Tibial nerve (tissue), 4 donors: ENCODE measurements around the gene RABGGTA. TPM values are rescaled to one million over a fixed set of nuclear protein-coding genes. Genes with fewer than 3 reads are reported as not detected.

Source experiments
- DNase-seq, 2 donors: peaks; one replicate each; pipeline ENCODE4 v3.0.0-alpha.2; 2019; ENCODE audit warnings: low spot score in 2 of 2
- H3K27ac ChIP-seq, 4 donors: fragments of 200-600 bp; sonication (generic) in 3 of 4; one replicate each; pipeline ENCODE4 v1.5.1; 2017 to 2019; ENCODE audit warnings: mild to moderate bottlenecking in 1 of 4
- H3K27me3 ChIP-seq, 2 donors: fragments of 200-600 bp; sonication (generic) in 1 of 2; one replicate each; pipeline versions ENCODE4 v1.5.1 to v1.6.0; 2017 to 2019
- H3K36me3 ChIP-seq, 3 donors: fragments of 200-600 bp; sonication (generic); one replicate each; pipeline ENCODE4 v1.5.1; 2018 to 2019
- H3K4me1 ChIP-seq, 4 donors: fragments of 200-600 bp; sonication (generic) in 3 of 4; one replicate each; pipeline ENCODE4 v1.5.1; 2017 to 2019
- H3K4me3 ChIP-seq, 4 donors: fragments of 200-600 bp; sonication (generic) in 3 of 4; one replicate each; pipeline ENCODE4 v1.5.1; 2017 to 2019; ENCODE audit warnings: mild to moderate bottlenecking in 1 of 4, moderate library complexity in 1 of 4
- H3K9me3 ChIP-seq, 4 donors: fragments of 200-600 bp; sonication (generic) in 3 of 4; one replicate each; pipeline ENCODE4 v1.5.1; 2017 to 2019
- EP300 ChIP-seq, 2 donors: sonication (generic); formaldehyde crosslinking; IDR thresholded peaks; one replicate each; pipeline ENCODE4 v1.6.1; 2017; ENCODE audit warnings: antibody characterized with exemption in 2 of 2, mild to moderate bottlenecking in 1 of 2
- POLR2A ChIP-seq, 2 donors: fragments of 450-650 bp; IDR thresholded peaks; one replicate each; pipeline ENCODE4 v1.6.1; 2017; ENCODE audit warnings: antibody characterized with exemption in 2 of 2, mild to moderate bottlenecking in 2 of 2, moderate library complexity in 2 of 2
- WGBS, 2 donors: methylation state at CpG; one replicate each; pipeline ENCODE4 v1.1.5; 2018; 5-methylcytosine and 5-hydroxymethylcytosine counted together
- total RNA-seq, 4 donors: library from RNA; depleted of rRNA; stranded (reverse); fragments of >200 nt; gene quantifications; one replicate each; pipeline ENCODE4 v1.1.0, GENCODE V29; 2016
- TF ChIP-seq, protein P1 (sequence below), 5 experiments: fragments of 200-600 bp in 3 of 5; fragments of 450-650 bp in 2 of 5; sonication (generic) in 3 of 5; IDR thresholded peaks; one replicate each; pipeline ENCODE4 v1.5.1; 2016 to 2019; ENCODE audit warnings: antibody characterized with exemption in 5 of 5, mild to moderate bottlenecking in 3 of 5, moderate library complexity in 2 of 5

RABGGTA gene
- total RNA-seq, 4 donors from 2014 or later: 36.5 to 68.4 (median 42.9) TPM

DNA sequence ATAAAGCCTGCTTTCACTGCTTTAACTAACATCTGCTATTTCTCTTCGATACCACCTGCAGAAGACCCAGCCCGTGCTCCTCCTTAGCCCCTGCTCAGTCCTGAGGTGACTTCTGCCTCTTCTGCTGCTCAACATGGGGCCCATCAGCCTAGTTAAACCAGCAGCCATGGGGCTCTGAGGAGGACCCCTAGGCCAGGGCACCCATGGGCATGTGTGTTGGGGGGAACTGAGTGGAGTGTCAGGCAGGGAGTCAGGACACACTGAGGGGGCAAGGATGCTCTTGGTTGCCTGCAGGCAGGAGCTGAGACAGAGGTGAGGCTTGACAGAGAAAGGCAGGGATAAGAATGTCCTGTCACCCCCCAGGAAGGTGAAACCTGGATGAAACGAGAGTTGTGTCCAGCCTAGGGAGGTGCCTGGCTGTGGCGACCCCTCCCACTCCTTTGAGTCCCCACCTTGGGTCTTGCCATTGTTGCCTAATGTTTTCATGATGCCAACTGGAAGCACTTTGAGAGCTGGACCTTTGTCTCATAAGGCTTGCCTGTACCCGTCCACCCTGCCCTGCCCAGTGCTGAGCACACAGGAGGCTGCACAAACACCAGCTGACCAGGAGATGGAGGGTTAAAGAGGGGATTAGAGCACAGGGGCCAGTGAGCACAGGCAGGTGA lies 12.5 kb upstream of the RABGGTA start:
- Histone ChIP-seq H3K36me3 (peaks cover 0 to 3% (median 0%) of the 10 kb centered on the region in 3 donors), H3K27ac (no peak overlapping the region), H3K4me3 (no peak overlapping the region), H3K27me3 (no peaks in the 10 kb centered on the region), H3K9me3 (no peaks in the 10 kb centered on the region), H3K4me1 (peaks cover 0 to 30% (median 3%) of the 10 kb centered on the region in 4 donors)
- no peak for DNase-seq
- WGBS, 2 donors: 82 to 94% methylated on average over 3 to 5 of the region's 5 CpGs
- no peak for TF ChIP-seq EP300 (IDR thresholded peaks at IDR 0.05)
- TF ChIP-seq, protein P1, sequence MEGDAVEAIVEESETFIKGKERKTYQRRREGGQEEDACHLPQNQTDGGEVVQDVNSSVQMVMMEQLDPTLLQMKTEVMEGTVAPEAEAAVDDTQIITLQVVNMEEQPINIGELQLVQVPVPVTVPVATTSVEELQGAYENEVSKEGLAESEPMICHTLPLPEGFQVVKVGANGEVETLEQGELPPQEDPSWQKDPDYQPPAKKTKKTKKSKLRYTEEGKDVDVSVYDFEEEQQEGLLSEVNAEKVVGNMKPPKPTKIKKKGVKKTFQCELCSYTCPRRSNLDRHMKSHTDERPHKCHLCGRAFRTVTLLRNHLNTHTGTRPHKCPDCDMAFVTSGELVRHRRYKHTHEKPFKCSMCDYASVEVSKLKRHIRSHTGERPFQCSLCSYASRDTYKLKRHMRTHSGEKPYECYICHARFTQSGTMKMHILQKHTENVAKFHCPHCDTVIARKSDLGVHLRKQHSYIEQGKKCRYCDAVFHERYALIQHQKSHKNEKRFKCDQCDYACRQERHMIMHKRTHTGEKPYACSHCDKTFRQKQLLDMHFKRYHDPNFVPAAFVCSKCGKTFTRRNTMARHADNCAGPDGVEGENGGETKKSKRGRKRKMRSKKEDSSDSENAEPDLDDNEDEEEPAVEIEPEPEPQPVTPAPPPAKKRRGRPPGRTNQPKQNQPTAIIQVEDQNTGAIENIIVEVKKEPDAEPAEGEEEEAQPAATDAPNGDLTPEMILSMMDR (IDR thresholded peaks at IDR 0.05): no peak
- no peak for TF ChIP-seq POLR2A (IDR thresholded peaks at IDR 0.05)

DNA sequence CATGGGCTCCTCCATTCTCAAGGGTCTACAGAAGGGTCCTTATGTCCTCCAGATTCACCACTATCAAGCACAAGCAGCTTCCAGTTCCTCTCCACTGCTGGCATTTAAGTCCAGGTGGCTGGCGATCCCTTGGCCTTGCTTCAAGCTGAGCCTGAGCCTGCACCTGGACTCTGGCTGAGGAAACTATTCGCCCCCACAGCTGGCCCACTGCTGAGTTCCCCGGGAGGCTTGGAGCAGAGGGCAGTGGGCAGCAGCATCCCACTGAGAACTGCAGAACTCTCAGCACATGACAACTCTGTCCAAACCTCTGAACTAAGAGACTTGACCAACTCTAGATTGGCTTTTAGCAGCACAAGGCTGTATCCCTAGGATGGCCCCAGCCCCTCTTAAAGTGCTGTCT lies 11.3 kb upstream of the RABGGTA start:
- Histone ChIP-seq H3K27me3 (no peaks in the 10 kb centered on the region), H3K4me1 (peaks cover 0 to 30% (median 8%) of the 10 kb centered on the region in 4 donors), H3K36me3 (no peaks in the 10 kb centered on the region), H3K27ac (no peak overlapping the region), H3K4me3 (no peak overlapping the region), H3K9me3 (no peaks in the 10 kb centered on the region)
- DNase-seq: no peak
- 68 to 76% methylated on average over 3 of the region's 3 CpGs for WGBS, 2 donors
- TF ChIP-seq EP300 (IDR thresholded peaks at IDR 0.05): no peak
- TF ChIP-seq POLR2A (IDR thresholded peaks at IDR 0.05): no peak
- TF ChIP-seq, protein P1 (IDR thresholded peaks at IDR 0.05): no peak

DNA sequence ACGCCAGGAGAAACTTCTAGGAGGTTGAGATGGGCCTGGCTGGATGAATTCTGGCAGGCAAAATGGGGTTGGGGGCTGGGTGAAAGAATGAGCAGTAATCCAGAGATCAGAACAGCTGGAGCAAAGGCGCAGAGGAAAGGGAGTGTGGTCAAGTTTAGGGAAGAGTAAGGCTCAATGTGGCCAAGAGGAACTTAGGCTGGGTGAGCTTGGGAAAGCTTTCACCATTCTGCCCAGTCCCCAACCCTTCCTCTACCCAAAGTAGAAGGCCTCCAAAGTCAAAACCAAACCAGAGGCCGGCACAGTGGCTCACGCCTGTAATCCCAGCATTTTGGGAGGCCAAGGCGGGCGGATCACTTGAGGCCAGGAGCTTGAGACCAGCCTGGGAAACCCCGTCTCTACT lies 10.2 kb upstream of the RABGGTA start:
- TF ChIP-seq POLR2A (IDR thresholded peaks at IDR 0.05) (no peak), EP300 (IDR thresholded peaks at IDR 0.05) (no peak)
- TF ChIP-seq, protein P1 (IDR thresholded peaks at IDR 0.05): no peak
- 80 to 93% methylated on average over 7 of the region's 7 CpGs for WGBS, 2 donors
- no peaks in the 10 kb centered on the region for H3K36me3 ChIP-seq
- H3K27me3 ChIP-seq: no peaks in the 10 kb centered on the region
- no peak for DNase-seq
- H3K4me1 ChIP-seq: peaks cover 0 to 34% (median 11%) of the 10 kb centered on the region in 4 donors
- no peak overlapping the region for H3K4me3 ChIP-seq
- H3K9me3 ChIP-seq: no peaks in the 10 kb centered on the region
- H3K27ac ChIP-seq: no peak overlapping the region

DNA sequence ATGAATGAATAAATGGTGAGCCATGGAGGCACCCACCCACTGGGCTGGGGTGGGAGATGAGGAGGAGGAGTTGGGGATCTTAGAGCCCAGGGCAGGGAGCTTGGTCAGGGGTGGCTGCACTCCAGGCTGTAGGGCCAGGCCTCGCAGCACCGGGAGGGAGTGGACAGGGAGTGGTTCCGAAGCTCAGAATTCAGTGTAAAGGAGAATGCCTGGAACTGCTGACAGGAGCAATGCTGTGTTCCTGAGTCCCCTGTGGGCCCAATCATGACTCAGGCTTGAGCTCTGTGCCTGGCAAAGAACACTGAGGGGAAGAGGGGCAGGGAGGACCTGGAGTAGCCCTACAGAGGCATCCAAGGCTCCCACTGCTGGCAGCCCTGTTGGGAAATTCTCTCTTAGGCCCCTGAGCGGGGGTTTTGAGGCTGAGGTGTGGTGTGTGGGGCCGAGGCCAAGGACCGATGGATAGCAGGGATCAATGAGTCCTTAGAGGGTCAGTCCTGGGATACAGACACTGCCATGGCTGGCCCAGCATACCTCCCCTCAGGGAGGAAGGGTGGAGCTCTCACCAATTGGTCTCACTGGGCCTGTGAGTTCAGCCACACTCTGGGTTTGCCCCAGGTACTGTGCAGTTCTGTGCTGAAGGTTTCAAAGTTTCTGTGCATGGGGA lies 9.5 kb upstream of the RABGGTA start:
- Histone ChIP-seq H3K36me3 (no peaks in the 10 kb centered on the region), H3K27me3 (no peaks in the 10 kb centered on the region), H3K9me3 (no peaks in the 10 kb centered on the region), H3K4me1 (peaks cover 0 to 34% (median 11%) of the 10 kb centered on the region in 4 donors), H3K27ac (peak overlapping the region in 2 of 4 donors; percentile 50 to 63), H3K4me3 (no peak overlapping the region)
- TF ChIP-seq POLR2A (IDR thresholded peaks at IDR 0.05): no peak
- TF ChIP-seq, protein P1 (IDR thresholded peaks at IDR 0.05): no peak
- TF ChIP-seq EP300 (IDR thresholded peaks at IDR 0.05): no peak
- WGBS, 2 donors: 77 to 79% methylated on average over 6 of the region's 6 CpGs
- no peak for DNase-seq
